ENCODE results near the gene RNF130. TPM values are rescaled to one million over a fixed set of nuclear protein-coding genes. Genes with fewer than 3 reads are reported as not detected.
"Not testable (repeated sequence)": the region's sequence is repeated elsewhere in the genome, so short reads cannot be mapped to it uniquely, and the experiment has no call there.

The RNF130 gene
- total and polyA plus RNA-seq, 4 donors, result 75.9 to 123 (median 90.8) TPM

- Histone ChIP-seq H3K27me3 (ENCODE audit: control insufficient read depth in 3 of 3, insufficient read depth in 3 of 3, low read length in 2 of 3) (no peaks in the 10 kb centered on the region), H3K4me1 (ENCODE audit: control insufficient read depth in 5 of 5, insufficient read depth in 5 of 5, low read length in 5 of 5) (no peaks in the 10 kb centered on the region), H3K9me3 (ENCODE audit: control insufficient read depth in 4 of 4, insufficient read depth in 3 of 4, low read length in 3 of 4) (peaks cover 0 to 5% (median 1%) of the 10 kb centered on the region in 4 donors), H3K9ac (ENCODE audit: insufficient read depth in 1 of 2, low read length in 2 of 2) (no peak overlapping the region), H3K36me3 (ENCODE audit: control insufficient read depth in 4 of 4, insufficient read depth in 4 of 4, low read length in 4 of 4) (peaks cover 0 to under 1% (median 0%) of the 10 kb centered on the region in 4 donors), H3K27ac (ENCODE audit: low read depth in 1 of 2, low read length in 1 of 2) (no peak overlapping the region), H3K4me3 (no peak overlapping the region)
- WGBS, 2 donors, result 80 to 91% methylated on average over 3 of the region's 3 CpGs
- DNase-seq (no peak), ATAC-seq (ENCODE audit: insufficient read depth, low FRiP score) (no peak)
- TF ChIP-seq CTCF (IDR thresholded peaks at IDR 0.05; ENCODE audit: control extremely low read depth, extremely low read depth), result no peak
Observed at GRCh38 chr5:179994583-179995323, 76.8 kb downstream of the RNF130 start.

GRCh38 chr5:179992855-179993254, 78.7 kb downstream of the RNF130 start:
- not testable (repeated sequence) for H3K36me3 ChIP-seq (ENCODE audit: control insufficient read depth in 4 of 4, insufficient read depth in 4 of 4, low read length in 4 of 4); DNase-seq; H3K4me1 ChIP-seq (ENCODE audit: control insufficient read depth in 5 of 5, insufficient read depth in 5 of 5, low read length in 5 of 5); H3K9me3 ChIP-seq (ENCODE audit: control insufficient read depth in 4 of 4, insufficient read depth in 3 of 4, low read length in 3 of 4); ATAC-seq (ENCODE audit: insufficient read depth, low FRiP score); H3K9ac ChIP-seq (ENCODE audit: insufficient read depth in 1 of 2, low read length in 2 of 2); H3K27ac ChIP-seq (ENCODE audit: low read depth in 1 of 2, low read length in 1 of 2); H3K27me3 ChIP-seq (ENCODE audit: control insufficient read depth in 3 of 3, insufficient read depth in 3 of 3, low read length in 2 of 3); H3K4me3 ChIP-seq
- WGBS, 2 donors, result 88 to 95% methylated on average over 4 of the region's 4 CpGs

GRCh38 chr5:179991106-179991505, 80.5 kb downstream of the RNF130 start:
- Histone ChIP-seq H3K9me3 (ENCODE audit: control insufficient read depth in 4 of 4, insufficient read depth in 3 of 4, low read length in 3 of 4) (peaks cover 0 to 5% (median 1%) of the 10 kb centered on the region in 4 donors), H3K9ac (ENCODE audit: insufficient read depth in 1 of 2, low read length in 2 of 2) (no peak overlapping the region), H3K36me3 (ENCODE audit: control insufficient read depth in 4 of 4, insufficient read depth in 4 of 4, low read length in 4 of 4) (no peaks in the 10 kb centered on the region), H3K4me3 (no peak overlapping the region), H3K27me3 (ENCODE audit: control insufficient read depth in 3 of 3, insufficient read depth in 3 of 3, low read length in 2 of 3) (no peaks in the 10 kb centered on the region), H3K4me1 (ENCODE audit: control insufficient read depth in 5 of 5, insufficient read depth in 5 of 5, low read length in 5 of 5) (no peaks in the 10 kb centered on the region), H3K27ac (ENCODE audit: low read depth in 1 of 2, low read length in 1 of 2) (no peak overlapping the region)
- TF ChIP-seq CTCF (IDR thresholded peaks at IDR 0.05; ENCODE audit: control extremely low read depth, extremely low read depth), result no peak
- 90 to 93% methylated on average over 1 of the region's 1 CpG for WGBS, 2 donors
- DNase-seq (no peak), ATAC-seq (ENCODE audit: insufficient read depth, low FRiP score) (no peak)

GRCh38 chr5:179990525-179990924, 81.0 kb downstream of the RNF130 start:
- H3K27me3 ChIP-seq (ENCODE audit: control insufficient read depth in 3 of 3, insufficient read depth in 3 of 3, low read length in 2 of 3); ATAC-seq (ENCODE audit: insufficient read depth, low FRiP score); H3K9me3 ChIP-seq (ENCODE audit: control insufficient read depth in 4 of 4, insufficient read depth in 3 of 4, low read length in 3 of 4); H3K4me3 ChIP-seq; H3K27ac ChIP-seq (ENCODE audit: low read depth in 1 of 2, low read length in 1 of 2); H3K9ac ChIP-seq (ENCODE audit: insufficient read depth in 1 of 2, low read length in 2 of 2); H3K4me1 ChIP-seq (ENCODE audit: control insufficient read depth in 5 of 5, insufficient read depth in 5 of 5, low read length in 5 of 5); H3K36me3 ChIP-seq (ENCODE audit: control insufficient read depth in 4 of 4, insufficient read depth in 4 of 4, low read length in 4 of 4); DNase-seq: not testable (repeated sequence)
- 97 to 99% methylated on average over 8 of the region's 8 CpGs for WGBS, 2 donors
